IMR-90 (cell line): ENCODE measurements around the gene GALNT8.

ENCODE experiments used
- BHLHE40 ChIP-seq: fragments of 150-350 bp; IDR thresholded peaks from 2 replicates; pipeline ENCODE4 v1.6.1; 2016; ENCODE audit warnings: mild to moderate bottlenecking, low read depth, low read length
- CEBPB ChIP-seq: IDR thresholded peaks from 2 replicates; pipeline ENCODE4 v1.6.1; 2012; ENCODE audit warnings: low read depth, low read length, improper control_type of control experiment
- CHD1 ChIP-seq: IDR thresholded peaks from 2 replicates; pipeline ENCODE4 v1.6.1; 2012; ENCODE audit warnings: low read depth, low read length, improper control_type of control experiment
- CTCF ChIP-seq: conservative IDR thresholded peaks from 2 replicates; pipeline ENCODE4 v1.5.1; 2012; ENCODE audit warnings: mild to moderate bottlenecking, low read depth, low read length, improper control_type of control experiment
- MAFK ChIP-seq: IDR thresholded peaks from 2 replicates; pipeline ENCODE4 v1.6.1; 2012; ENCODE audit warnings: low read depth, low read length, improper control_type of control experiment
- MXI1 ChIP-seq: IDR thresholded peaks from 2 replicates; pipeline ENCODE4 v1.6.1; 2012; ENCODE audit warnings: low read depth, mild to moderate bottlenecking, low read length, moderate library complexity, borderline replicate concordance
- POLR2A ChIP-seq: IDR thresholded peaks from 2 replicates; pipeline ENCODE4 v1.6.1; 2012; ENCODE audit warnings: mild to moderate bottlenecking, low read depth, low read length
- RAD21 ChIP-seq: IDR thresholded peaks from 2 replicates; pipeline ENCODE4 v1.6.1; 2012; ENCODE audit warnings: low read length, improper control_type of control experiment
- RCOR1 ChIP-seq: IDR thresholded peaks from 2 replicates; pipeline ENCODE4 v1.6.1; 2012; ENCODE audit warnings: mild to moderate bottlenecking, low read length, improper control_type of control experiment; ENCODE audit not compliant: insufficient replicate concordance
- RFX5 ChIP-seq: IDR thresholded peaks from 2 replicates; pipeline ENCODE4 v1.8.0; 2012; ENCODE audit warnings: low read depth, mild to moderate bottlenecking, low read length, moderate library complexity
- SMC3 ChIP-seq: fragments of 150-350 bp; IDR thresholded peaks from 2 replicates; pipeline ENCODE4 v1.6.1; 2016; ENCODE audit warnings: low read depth, mild to moderate bottlenecking, antibody characterized with exemption, low read length, moderate library complexity
- USF2 ChIP-seq: fragments of 150-350 bp; IDR thresholded peaks from 2 replicates; pipeline ENCODE4 v1.6.1; 2017; ENCODE audit warnings: mild to moderate bottlenecking, antibody characterized with exemption, low read length, low read depth

GRCh38 chr12:4679711-4680110 lies 40.5 kb upstream of the GALNT8 start:
- TF ChIP-seq CTCF (no peak), BHLHE40 (no peak), RFX5 (no peak), CHD1 (no peak), RAD21 (no peak), RCOR1 (no peak), SMC3 (no peak), MAFK (no peak), USF2 (no peak), POLR2A (no peak), CEBPB (no peak), MXI1 (no peak)
